ENCODE data around the gene SLC25A27.

The SLC25A27 gene, protein sequence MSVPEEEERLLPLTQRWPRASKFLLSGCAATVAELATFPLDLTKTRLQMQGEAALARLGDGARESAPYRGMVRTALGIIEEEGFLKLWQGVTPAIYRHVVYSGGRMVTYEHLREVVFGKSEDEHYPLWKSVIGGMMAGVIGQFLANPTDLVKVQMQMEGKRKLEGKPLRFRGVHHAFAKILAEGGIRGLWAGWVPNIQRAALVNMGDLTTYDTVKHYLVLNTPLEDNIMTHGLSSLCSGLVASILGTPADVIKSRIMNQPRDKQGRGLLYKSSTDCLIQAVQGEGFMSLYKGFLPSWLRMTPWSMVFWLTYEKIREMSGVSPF

DNA sequence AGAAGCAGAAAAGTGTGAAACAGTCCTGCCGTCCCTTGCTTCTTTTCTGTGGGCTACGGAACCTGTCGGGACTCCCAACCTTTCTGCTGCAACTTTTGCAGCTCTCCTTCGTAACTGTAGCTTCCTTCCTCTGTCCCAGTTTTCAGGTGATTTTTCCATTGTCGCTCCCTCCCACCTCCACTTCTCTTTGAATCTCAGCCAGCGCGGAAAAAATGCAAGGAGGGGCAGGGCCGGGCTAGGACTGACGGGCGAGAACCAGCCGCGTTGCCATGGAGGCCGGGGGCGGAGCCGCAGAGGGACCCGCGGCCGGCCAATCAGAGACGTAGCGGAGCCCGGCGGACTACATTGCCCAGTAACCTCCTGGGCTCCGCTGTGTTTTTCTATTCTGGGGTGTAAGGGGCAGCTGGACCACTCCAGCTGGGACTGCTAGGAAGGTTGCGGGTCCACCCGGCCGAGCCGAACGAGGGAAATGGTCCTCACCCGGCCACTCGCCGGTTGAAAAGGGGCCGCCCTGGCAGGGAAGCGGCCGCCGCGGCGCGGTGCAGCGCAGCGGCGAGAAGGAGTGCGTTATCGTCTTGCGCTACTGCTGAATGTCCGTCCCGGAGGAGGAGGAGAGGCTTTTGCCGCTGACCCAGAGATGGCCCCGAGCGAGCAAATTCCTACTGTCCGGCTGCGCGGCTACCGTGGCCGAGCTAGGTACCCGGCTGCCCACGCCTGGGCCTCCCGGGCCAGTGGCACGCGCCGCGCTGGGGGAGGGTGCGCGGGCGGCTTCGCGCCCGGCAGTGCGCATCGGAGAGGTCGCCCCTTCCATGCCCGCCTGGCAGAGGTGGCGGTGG lies at the start of gene SLC25A27, which contains the start of gene CYP39A1:
Gene SLC25A27 (plus strand): TSS at position 373 of the 836 bp plus-strand sequence. CDS start 218 bp downstream, at position 591.
Gene CYP39A1 (minus strand): TSS at position 216 of the 836 bp plus-strand sequence. CDS start 236 bp downstream, outside the sequence.
- H3K27me3 ChIP-seq (ENCODE audit: control insufficient read depth, insufficient read depth, low read length): no peaks in the 10 kb centered on the region
- H3K9me3 ChIP-seq (ENCODE audit: control insufficient read depth, low read length): no peaks in the 10 kb centered on the region
- TF ChIP-seq, protein P1, sequence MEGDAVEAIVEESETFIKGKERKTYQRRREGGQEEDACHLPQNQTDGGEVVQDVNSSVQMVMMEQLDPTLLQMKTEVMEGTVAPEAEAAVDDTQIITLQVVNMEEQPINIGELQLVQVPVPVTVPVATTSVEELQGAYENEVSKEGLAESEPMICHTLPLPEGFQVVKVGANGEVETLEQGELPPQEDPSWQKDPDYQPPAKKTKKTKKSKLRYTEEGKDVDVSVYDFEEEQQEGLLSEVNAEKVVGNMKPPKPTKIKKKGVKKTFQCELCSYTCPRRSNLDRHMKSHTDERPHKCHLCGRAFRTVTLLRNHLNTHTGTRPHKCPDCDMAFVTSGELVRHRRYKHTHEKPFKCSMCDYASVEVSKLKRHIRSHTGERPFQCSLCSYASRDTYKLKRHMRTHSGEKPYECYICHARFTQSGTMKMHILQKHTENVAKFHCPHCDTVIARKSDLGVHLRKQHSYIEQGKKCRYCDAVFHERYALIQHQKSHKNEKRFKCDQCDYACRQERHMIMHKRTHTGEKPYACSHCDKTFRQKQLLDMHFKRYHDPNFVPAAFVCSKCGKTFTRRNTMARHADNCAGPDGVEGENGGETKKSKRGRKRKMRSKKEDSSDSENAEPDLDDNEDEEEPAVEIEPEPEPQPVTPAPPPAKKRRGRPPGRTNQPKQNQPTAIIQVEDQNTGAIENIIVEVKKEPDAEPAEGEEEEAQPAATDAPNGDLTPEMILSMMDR (IDR thresholded peaks at IDR 0.05): no peak
- no peaks in the 10 kb centered on the region for H3K79me2 ChIP-seq
- peak within 1 kb of the TSS; percentile 91 for H3K27ac ChIP-seq
- peak within 1 kb of the TSS; percentile 99 for H3K4me3 ChIP-seq (ENCODE audit: low read depth, low read length)
- no peaks in the 10 kb centered on the region for H3K36me3 ChIP-seq (ENCODE audit: control insufficient read depth, insufficient read depth, low read length)
- H3K9ac ChIP-seq: peak within 1 kb of the TSS; percentile 67
- peak within 1 kb of the TSS; percentile 97 for H2AFZ ChIP-seq
- peak within 1 kb of the TSS; percentile 73 for H3K4me2 ChIP-seq (ENCODE audit: low read length)
- peaks cover 9% of the 10 kb centered on the region for H3K4me1 ChIP-seq

DNA sequence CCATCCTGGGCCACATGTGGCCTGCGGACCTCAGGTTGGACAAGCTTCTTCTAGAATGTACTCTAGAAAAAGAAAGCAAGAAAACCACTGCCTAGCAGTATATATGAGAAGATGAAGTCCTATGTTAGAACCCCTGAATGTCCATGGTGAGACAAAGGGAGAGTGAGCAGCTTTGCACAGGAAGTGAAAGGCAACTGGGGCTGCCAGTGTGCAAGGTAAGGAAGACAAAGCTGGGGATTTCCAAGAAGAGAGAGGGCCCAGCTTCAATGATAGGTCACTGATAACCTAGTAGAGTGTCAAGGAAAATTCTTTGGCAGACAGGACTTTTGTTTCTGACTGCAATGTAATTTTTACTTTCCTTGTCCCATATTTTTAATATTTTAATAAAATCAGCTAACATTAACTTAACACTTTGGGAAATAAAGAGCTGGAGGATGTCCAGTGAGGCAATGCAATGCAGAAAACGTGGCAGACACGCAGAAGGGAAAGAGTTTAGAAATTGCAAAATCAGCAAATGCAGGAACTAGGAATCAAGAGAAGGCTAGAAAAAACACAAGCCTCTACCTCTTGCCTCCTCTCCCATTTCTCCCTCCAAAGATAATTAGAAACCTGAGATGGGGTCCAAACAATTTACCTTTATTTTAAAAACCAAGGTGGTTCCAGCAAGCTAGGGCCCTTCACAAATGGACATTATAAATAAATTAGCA lies 47.5 kb upstream of the SLC25A27 start:
- Histone ChIP-seq H3K79me2 (no peaks in the 10 kb centered on the region), H3K27ac (no peak overlapping the region), H3K27me3 (ENCODE audit: control insufficient read depth, insufficient read depth, low read length) (no peaks in the 10 kb centered on the region), H3K4me2 (ENCODE audit: low read length) (no peak overlapping the region), H3K4me1 (no peaks in the 10 kb centered on the region), H3K9me3 (ENCODE audit: control insufficient read depth, low read length) (no peaks in the 10 kb centered on the region), H3K9ac (no peak overlapping the region), H3K4me3 (ENCODE audit: low read depth, low read length) (no peak overlapping the region), H3K36me3 (ENCODE audit: control insufficient read depth, insufficient read depth, low read length) (no peaks in the 10 kb centered on the region), H2AFZ (no peak overlapping the region)
- TF ChIP-seq, protein P1 (IDR thresholded peaks at IDR 0.05): no peak

DNA sequence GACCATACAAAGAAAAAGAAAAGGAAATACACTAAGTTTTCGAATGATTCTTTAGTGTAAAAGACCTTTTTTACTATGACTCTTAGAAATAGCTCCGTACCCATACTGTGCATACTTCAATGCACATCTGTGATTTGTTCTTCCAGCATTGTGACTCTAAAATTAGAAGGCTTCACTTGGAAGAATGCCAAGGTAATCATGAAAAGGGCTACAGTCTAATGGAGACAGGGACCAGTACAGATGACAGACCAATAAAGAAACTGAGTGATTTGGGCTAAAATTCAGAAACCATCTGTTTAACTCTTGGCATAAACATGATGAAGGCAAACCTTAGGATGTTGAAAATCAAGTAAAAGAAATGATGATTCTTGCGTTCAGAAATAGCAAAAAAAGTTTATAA lies 46.4 kb upstream of the SLC25A27 start:
- no peaks in the 10 kb centered on the region for H3K9me3 ChIP-seq (ENCODE audit: control insufficient read depth, low read length)
- no peak overlapping the region for H3K4me2 ChIP-seq (ENCODE audit: low read length)
- H3K27ac ChIP-seq: no peak overlapping the region
- H3K4me1 ChIP-seq: no peaks in the 10 kb centered on the region
- H3K4me3 ChIP-seq (ENCODE audit: low read depth, low read length): no peak overlapping the region
- H2AFZ ChIP-seq: no peak overlapping the region
- H3K9ac ChIP-seq: no peak overlapping the region
- H3K36me3 ChIP-seq (ENCODE audit: control insufficient read depth, insufficient read depth, low read length): no peaks in the 10 kb centered on the region
- TF ChIP-seq, protein P1 (IDR thresholded peaks at IDR 0.05): no peak
- H3K79me2 ChIP-seq: no peaks in the 10 kb centered on the region
- H3K27me3 ChIP-seq (ENCODE audit: control insufficient read depth, insufficient read depth, low read length): no peaks in the 10 kb centered on the region

DNA sequence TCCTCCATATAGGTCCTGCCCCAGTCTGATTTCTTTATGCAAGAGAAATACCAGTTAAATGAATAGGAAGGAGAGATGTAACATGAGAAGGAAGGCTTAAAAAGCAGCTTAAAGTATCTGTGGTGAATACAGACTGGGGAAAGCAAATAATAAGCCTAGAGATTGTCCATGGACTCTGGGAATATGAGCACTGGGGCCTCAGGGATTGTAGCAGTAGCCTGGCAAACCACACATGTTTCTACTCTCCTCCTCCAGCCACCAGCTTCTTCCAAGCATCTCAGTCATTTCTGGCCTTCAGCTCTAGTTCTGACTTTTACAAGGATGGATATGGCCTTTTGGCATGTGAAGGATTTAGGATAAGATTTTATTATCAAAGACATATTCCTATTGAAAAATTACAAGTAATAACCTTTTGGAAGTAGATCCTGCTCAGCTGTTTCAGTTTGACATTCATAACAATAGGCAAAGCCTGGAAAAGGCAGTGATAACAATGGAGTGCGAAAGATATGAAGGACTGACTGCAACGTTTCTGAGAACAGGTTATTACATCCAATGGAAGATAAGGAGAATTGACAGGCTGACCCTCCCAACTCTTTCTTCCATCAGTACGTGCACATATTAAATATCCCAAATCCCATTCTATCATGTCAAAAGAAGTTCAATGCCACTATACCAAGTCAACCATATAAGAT lies 41.8 kb upstream of the SLC25A27 start:
- H2AFZ ChIP-seq: no peak overlapping the region
- no peaks in the 10 kb centered on the region for H3K27me3 ChIP-seq (ENCODE audit: control insufficient read depth, insufficient read depth, low read length)
- no peak overlapping the region for H3K4me3 ChIP-seq (ENCODE audit: low read depth, low read length)
- H3K27ac ChIP-seq: no peak overlapping the region
- no peaks in the 10 kb centered on the region for H3K79me2 ChIP-seq
- H3K4me2 ChIP-seq (ENCODE audit: low read length): no peak overlapping the region
- H3K9ac ChIP-seq: no peak overlapping the region
- no peaks in the 10 kb centered on the region for H3K9me3 ChIP-seq (ENCODE audit: control insufficient read depth, low read length)
- TF ChIP-seq, protein P1 (IDR thresholded peaks at IDR 0.05): no peak
- H3K36me3 ChIP-seq (ENCODE audit: control insufficient read depth, insufficient read depth, low read length): no peaks in the 10 kb centered on the region
- H3K4me1 ChIP-seq: no peaks in the 10 kb centered on the region

All from parathyroid adenoma (tissue), 2 donors.